ENCODE data around the gene STX8.

STX8 gene

DNA sequence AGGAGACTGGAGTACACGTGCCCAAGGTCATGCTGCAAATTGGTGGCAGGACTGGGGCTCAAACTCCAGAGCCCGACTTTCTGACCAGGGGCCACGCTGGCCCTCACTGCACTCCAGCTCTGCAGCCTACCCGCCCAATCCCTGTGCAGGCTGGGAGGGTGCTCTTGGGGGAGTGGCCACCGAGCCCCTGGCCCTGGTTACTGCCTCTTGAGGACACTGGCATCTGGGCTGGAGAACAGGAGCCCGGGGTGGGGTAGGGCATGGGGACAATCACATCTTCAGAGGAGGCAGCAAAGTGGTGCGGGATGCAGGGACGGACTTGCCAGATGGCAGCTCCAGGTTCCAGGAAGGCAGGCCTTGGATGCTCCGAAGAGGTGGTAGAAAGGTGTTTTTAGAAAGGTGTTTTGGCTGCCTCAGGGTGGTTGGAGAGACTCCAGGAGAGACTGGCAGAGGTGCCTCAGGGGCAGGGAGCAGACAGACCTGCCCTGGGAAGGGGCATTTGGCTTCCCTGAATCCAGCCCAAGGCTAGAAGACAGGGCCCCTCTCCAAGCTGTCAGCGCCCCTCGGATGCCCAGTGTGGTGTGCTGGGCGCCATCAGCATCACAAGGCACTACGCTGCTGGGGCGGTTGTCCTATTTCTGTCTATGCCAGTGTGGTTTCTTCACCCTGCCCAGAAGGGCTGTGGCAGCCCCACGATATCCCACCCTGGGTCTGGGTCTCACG is 333.7 kb downstream of the STX8 start:
- in situ Hi-C loops (cut with HindIII; ENCODE audit: low pct_ligation_motif_present, low pct_unique_long_range_greater_than_20kb, low sequenced_read_pairs) = no loop called here
- no peak for DNase-seq

DNA sequence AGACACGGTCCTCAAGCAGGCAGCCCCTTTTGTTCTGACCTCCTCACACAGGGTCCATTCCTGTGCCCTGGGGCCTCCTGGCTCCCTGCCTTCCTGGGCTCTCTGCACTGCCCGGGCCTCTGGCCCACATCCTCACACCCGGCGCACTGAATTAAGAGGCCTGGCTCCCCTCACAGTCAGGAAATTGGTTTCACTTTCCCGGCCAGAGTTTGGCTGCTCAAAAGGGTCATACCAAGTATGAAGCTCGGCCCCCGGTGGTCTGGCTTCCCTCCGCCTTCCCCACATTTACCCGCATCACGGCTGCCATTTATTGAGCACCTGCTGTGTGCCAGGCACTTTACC is 334.3 kb downstream of the STX8 start:
- no peak for DNase-seq
- in situ Hi-C loops (cut with HindIII; ENCODE audit: low pct_ligation_motif_present, low pct_unique_long_range_greater_than_20kb, low sequenced_read_pairs) = no loop called here

DNA sequence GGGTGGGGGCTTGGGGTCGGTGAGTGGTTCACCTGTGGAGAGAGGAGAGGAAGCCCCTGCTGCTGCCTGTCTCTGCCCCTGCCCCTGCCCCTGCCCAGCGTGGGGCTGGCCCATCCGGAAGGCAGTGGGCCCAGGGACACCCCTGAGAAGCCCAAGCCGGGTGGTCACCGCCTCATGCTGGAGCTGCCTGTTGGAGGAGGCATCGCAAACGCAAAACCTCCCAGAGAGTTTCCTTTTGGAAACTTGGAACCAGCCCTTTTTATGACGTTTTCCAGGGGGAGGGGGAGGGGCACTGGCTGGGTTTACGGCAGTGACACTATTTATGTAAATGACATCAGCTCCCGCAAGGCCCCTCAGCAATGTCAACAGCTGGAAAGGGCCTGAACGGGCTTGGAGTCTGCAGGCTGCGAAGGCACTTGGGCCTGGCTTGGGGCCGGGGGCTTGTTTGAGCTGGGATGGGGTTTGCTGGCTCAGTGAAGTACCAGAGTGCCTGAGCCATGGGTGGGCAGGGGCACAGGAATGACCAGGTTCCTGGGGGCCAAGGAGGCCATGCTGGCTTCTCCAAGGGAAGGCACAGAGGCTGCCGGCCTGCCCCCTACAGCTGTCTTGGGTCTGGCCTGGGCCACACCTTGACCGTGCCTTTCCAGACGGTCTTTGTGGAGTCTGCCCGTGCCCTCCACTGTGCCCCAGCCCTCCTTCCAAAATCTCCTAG is 334.8 kb downstream of the STX8 start:
- in situ Hi-C loops (cut with HindIII; ENCODE audit: low pct_ligation_motif_present, low pct_unique_long_range_greater_than_20kb, low sequenced_read_pairs) = no loop called here

DNA sequence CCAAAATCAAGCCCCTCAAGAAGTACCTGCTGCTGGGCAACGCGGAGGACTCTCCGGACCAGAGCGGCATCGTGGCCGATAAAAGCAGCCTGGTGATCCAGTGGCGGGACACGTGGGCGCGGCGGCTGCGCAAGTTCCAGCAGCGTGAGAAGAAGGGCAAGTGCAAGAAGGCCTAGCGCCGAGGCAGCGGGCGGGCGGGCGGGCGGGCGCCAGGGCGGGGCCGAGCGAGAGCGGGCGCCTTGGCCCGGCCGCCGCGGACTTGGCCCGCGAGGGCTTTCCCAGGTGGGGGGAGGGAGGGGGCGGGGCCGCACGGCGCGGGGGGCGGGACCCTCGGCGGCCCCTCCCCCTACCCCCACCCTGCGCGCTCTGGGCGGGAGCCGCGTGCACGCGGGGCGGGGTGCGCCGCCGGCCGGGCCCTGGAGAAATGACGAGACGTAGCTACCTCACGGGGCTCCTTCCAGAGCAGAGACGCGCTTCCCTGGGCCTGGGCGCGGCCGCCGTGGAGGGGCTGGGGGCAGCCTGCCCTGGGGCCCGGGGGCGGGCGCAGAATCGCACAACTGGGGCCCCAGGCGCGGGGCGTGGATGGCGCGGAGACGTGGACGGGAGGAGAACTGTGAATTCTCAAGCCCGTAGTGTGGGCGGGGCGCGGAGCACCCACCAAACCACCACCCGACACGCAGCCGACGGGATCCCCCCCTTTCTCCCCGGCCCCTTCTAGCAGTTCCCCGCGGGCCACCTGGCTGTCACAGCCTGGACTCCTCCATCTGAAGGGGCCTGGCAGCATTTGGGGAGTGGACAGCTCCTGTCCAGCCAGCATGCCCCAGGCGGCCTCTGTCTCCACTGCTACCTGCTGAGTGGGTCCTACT is 335.6 kb downstream of the STX8 start:
- peak; percentile 48 for DNase-seq
- in situ Hi-C loops (cut with HindIII; ENCODE audit: low pct_ligation_motif_present, low pct_unique_long_range_greater_than_20kb, low sequenced_read_pairs) = no loop called here

More for the DNA sequence above, 334.8 kb downstream of the STX8 start:
- DNase-seq = no peak

DNA sequence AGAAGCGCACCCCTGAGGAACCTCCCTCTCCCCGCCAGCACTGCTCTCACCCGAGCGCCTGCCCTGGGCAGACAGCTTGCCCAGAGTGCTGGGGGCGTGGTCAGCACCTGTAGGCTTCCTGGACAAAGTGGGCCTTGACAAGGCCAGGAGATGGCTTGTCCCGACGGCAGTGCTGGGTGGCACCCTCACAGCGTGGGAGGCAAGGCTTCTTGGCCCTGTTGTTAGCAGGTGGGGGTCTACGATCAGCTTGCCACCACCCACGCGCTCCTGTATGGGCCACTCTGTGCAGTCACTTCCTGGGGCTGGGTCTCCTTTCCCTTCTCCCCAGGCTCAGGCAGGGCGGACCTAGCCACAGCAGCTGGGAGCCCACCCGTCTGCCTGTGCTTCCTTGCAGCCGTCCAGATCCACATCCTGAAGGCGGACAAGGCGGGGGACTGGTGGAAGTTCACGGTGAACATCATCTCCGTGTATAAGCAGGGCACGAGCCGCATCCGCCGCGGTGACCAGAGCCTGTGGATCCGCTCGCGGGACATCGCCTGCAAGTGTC is 336.3 kb downstream of the STX8 start:
- no peak for DNase-seq
- in situ Hi-C loops (cut with HindIII; ENCODE audit: low pct_ligation_motif_present, low pct_unique_long_range_greater_than_20kb, low sequenced_read_pairs) = no loop called here

DNA sequence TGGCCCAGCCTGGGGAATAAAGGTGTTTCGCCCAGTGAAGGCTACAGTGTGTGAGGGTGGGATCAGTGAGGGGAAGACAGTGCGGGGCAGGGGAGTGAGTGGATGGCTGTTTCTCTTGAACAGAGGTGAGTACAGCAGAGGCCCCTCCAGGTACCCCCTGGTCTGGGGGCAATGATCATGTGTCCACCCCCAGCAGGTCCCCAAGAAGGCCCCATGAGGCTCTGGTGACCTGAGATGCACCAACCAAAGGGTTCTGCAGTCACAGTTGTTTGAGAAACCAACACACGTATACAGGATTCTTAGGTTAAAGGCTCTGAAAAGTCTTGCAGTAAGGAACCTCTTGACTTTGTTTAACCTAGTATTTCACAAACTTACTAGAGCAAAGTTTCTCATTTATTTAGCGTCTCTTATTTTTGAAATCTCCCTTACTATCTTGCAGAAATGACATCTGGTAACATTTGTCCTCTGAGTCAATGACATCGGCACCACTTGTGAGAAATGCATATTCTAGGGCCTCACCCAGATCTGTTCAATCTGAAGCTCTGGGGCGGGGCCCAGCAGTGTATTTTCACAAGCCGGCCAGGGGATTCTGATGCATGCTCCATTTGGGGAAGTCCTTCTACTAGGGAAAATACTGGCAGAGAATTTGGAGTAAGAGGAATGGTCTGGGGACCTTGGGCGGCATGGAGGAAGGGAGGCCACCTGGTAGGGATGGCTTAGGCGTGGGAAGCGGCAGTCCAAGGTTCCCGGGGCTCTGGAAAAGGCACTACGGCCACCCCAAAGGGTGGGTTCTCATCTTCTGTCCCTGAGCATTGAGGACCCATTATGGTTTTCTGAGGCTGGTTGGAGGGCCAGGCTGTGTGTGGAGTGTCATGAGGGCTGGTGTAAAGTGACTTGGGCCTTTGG is 337.0 kb downstream of the STX8 start:
- in situ Hi-C loops (cut with HindIII; ENCODE audit: low pct_ligation_motif_present, low pct_unique_long_range_greater_than_20kb, low sequenced_read_pairs) = no loop called here

DNA sequence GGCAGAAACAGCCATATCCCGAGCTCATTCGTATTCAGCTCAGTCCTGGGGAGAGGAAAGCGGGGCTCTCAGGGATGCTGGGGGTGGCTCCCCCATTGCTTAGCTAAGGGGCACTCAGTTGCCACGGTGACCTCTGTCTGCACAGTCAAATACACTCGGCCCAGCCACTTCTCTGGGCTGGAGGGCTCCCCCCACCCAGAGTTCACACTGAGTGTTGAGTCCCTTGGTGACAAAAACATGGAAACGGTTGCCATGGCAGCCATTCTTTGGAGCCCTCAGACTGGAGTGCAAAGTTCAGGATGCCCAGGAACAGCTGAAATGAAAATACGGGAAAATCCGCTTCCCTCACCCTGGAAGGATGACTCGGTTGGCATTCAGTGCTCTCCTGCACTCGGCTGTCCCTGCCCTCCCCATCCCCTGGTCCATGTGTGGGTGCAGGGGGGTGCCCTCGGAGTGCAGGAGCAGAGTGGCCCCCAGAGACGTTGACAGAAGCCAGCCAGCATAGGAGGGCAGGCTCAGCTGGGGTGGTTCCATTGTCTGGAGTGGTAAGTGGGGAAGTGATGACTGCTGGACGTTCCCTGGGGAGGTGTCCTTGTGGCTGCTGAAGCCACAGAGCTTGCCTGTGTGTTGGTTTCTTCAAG is 337.8 kb downstream of the STX8 start:
- DNase-seq = no peak
- in situ Hi-C loops (cut with HindIII; ENCODE audit: low pct_ligation_motif_present, low pct_unique_long_range_greater_than_20kb, low sequenced_read_pairs) = no loop called here

More for the DNA sequence above, 337.0 kb downstream of the STX8 start:
- no peak for DNase-seq

DNA sequence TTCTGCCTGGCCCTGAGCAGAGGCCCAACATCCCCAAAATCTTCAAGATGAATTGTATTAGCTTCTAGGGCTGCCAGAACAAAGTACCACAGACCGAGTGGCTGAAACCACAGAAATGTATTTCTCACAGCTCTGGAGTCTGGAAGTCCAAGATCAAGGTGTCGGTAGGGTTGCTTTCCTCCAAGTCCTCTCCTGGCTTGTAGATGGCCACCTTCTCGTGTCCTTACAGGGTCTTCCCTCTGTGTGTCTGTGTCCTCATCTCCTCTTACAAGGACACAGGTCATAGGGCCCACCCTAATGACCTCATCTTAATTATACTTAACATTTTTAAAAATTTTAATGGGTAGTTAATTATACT is 338.6 kb downstream of the STX8 start:
- no peak for DNase-seq
- in situ Hi-C loops (cut with HindIII; ENCODE audit: low pct_ligation_motif_present, low pct_unique_long_range_greater_than_20kb, low sequenced_read_pairs) = no loop called here

DNA sequence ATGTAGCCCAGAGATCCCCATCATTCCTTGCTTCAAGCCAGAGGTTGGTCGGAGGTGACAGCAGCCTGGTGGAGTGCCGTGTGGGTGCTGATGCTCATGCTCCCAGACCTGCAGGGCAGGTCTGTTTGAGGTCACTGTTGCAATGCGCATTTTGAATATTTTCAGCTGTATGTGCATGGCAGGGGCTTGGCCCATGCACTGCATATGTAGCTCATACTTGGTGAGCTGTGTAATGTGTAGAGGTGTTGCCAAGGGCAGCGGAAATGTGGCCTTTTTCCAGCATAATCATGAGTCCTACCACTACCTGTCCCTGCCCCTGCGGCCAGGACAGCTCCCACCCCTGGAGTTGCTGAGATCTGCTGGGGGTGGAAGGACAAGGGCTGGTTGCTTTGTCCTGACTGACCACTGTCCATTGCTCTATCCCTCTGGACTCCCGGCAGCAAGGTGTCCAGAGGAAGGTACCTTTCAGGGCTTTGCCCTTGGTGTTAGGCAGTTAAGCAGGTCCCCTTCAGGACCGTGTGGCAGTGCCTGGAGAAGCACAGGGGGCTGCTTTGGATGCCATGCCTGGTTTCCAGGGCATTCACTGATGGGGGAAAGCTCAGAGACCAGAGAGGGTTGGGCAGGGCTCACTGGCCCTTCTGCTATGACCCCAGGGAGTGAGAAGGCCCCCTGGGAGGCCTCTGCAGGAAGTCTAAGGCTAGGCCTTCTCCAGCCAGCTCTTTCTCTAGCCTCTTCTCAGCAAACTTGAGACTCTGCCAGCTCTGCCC is 339.2 kb downstream of the STX8 start:
- in situ Hi-C loops (cut with HindIII; ENCODE audit: low pct_ligation_motif_present, low pct_unique_long_range_greater_than_20kb, low sequenced_read_pairs) = no loop called here
- DNase-seq = no peak

DNA sequence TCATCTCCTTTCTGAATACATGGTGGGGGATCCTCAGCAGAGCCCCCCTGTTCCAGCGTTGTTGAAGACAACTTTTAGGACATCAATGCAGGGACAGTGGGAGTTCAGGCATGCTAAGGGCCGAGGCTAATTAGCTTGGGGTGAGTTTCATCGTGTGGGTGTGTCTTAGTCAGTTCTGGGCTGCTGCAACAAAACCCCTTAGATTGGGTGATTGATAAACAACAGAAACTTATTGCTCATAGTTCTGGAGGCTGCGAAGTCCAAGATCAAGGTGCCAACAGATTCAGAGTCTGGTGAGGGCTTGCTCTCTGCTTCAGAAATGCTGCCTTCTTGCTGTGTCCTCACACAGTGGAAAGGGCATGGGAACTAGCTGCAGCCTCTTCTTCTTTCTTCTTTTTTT is 340.3 kb downstream of the STX8 start:
- no peak for DNase-seq

DNA sequence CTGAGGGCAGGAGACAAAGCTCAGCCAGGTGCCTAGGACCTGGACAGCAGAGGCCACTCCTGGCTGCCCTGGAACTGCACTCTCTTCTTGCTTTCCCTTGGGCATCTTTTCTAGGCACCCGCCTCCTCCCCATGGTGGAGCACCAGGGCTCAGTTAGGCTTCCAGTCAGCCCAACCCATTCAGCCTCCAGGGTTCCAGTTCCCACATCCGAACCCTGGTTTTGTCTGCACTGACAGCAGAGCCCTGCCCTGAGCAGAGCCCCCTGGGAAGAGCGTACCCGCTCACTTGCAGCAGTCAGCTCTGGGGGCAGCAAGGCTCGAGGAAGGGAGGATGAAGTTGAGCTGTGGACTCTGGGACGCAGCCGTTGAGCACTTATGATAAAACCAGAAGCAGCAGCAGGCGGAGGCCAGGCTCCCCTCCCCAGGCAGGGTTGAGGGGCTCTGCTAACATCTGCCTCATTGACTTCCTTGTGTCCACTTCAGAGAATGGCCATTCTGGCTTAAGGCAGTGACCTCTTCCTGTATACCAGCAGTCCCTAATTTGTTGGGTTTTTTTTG is 341.2 kb downstream of the STX8 start:
- in situ Hi-C loops (cut with HindIII; ENCODE audit: low pct_ligation_motif_present, low pct_unique_long_range_greater_than_20kb, low sequenced_read_pairs) = no loop called here

More for the DNA sequence above, 340.3 kb downstream of the STX8 start:
- in situ Hi-C loops (cut with HindIII; ENCODE audit: low pct_ligation_motif_present, low pct_unique_long_range_greater_than_20kb, low sequenced_read_pairs) = no loop called here

DNA sequence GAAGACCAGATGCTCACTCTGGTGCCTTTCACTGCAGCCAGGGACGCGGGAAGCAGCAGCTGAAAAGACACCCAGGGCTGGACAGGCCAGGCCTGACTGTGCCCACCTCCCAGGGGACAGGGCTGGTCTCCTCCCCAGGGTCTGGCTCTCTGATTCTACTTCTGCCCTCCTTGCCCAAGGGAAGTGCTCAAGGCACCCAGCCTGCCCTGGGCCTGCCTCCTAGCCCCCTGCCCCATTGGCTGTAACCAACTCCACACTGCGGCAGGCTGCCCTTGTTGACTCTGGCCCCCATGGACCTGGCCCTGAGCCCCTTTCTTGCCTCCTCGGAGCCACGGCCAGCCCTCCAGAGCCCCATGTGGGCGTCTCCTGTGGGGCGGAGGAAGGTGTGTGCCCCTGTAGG is 341.9 kb downstream of the STX8 start:
- no peak for DNase-seq
- in situ Hi-C loops (cut with HindIII; ENCODE audit: low pct_ligation_motif_present, low pct_unique_long_range_greater_than_20kb, low sequenced_read_pairs) = no loop called here

More for the DNA sequence above, 341.2 kb downstream of the STX8 start:
- no peak for DNase-seq

DNA sequence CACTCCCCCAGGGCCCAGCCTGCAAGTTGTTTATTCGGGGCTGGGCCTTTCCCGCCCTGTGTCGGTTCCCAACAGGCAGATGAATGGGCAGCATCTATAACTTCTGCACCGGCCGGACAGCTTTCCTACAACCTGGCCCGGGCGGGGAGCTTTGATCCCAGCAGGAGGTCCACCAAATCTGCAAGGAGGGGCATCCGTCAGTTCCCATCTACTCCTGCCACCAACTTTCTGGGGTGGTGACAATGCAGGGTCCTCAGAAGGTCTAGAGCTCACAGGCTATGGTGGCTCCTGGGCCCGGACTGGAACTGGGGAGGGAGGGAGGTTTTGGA is 342.4 kb downstream of the STX8 start:
- DNase-seq = no peak
- in situ Hi-C loops (cut with HindIII; ENCODE audit: low pct_ligation_motif_present, low pct_unique_long_range_greater_than_20kb, low sequenced_read_pairs) = no loop called here

DNA sequence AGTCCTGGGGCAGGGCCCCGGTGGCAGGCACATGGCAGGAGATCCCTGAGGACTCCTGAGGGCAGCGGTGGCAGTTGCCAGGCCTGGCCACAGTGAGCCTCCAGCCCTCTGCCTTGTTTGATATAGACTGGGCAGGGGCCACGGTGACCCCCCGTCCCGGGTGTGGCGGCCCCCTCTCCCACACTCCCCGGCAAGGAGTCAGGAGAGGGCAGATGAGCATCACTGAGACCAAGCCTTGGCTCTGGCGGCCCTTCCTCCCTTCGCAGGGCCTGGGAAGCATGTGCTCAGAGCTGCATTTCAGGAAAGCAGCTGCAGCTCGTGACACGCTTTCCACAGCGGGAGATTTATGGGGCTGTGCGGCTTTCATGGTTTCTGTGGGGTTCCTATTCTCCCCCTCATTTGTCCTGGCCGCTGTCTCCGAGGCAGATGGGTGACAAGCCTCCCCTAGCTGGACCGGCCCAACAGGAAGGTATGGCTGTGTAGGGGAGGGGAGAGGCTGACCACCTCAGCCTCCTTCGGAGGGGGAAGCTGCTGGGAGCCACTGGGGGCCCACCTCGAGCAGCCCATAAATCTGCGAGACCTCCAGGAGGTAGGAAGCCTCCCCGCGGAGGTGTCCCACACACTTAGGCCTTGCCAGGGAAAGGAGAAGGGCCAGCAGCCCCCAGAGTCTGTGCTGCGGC is 342.9 kb downstream of the STX8 start:
- no peak for DNase-seq
- in situ Hi-C loops (cut with HindIII; ENCODE audit: low pct_ligation_motif_present, low pct_unique_long_range_greater_than_20kb, low sequenced_read_pairs) = no loop called here

DNA sequence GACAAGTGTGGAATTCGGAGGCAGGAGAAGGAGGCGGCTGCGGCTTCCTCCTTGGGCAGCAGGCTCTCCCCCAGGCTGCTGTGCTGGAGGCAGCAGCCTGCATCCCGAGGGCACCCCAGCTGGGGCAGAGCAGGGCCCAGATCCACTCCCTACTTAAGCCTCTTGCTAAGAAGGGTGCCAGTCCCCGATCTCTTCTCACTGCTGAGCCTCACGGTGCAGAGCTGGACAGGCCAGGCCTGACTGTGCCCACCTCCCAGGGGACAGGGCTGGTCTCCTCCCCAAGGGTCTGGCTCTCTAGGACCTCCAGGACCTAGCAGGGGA is 343.5 kb downstream of the STX8 start:
- in situ Hi-C loops (cut with HindIII; ENCODE audit: low pct_ligation_motif_present, low pct_unique_long_range_greater_than_20kb, low sequenced_read_pairs) = no loop called here

DNA sequence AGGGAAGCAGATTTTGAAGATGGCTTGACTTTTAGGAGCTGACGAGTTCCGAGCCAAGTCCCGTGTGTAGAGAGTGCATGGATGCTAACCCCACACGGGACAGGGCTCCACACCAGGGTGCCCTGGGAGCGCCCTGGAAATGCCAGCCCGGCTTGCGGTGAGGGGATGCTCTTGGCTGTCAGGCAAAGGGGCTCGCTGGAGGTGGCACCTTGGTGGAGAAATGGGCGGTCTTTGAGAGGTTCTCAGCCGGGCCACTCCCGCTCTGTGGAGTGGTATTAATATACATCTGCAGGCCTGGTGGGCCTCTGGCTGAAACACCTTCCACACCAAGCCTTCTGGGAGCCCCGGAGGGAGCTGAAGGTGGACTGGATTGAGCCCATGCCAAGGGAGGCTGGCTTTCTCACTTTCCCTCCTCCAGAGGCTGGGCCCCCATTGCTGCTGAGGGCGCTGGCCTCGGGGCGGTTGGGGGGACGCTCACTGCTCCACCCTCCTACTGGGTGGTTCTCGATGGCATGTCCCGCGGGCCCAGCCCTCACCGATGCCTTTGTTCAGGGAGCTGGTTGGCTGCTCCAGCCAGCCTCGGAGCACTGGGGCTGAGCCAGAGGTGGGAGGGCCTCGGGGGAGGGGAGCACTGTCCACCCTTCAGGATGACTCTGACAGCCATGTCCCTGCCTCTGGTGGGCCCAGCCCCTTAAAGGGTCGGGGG is 344.0 kb downstream of the STX8 start:
- no peak for DNase-seq
- in situ Hi-C loops (cut with HindIII; ENCODE audit: low pct_ligation_motif_present, low pct_unique_long_range_greater_than_20kb, low sequenced_read_pairs) = no loop called here

More for the DNA sequence above, 343.5 kb downstream of the STX8 start:
- DNase-seq = no peak

Measured in ACHN (cell line).